ENCODE data around the gene CYP26B1. TPM values are rescaled to one million over a fixed set of nuclear protein-coding genes. Genes with fewer than 3 reads are reported as not detected.

Gene CYP26B1
- total and polyA plus RNA-seq, 9 of the 15 experiments (the other 6 are each of a cell fraction or from before 2014, with no cell fraction given): 0.01 to 0.13 (median 0.04) TPM; not detected in 6

- Histone ChIP-seq H3K27ac (ENCODE audit: extremely low read depth, low read depth, low read length) (no peak overlapping the region), H3K27me3 (ENCODE audit: control insufficient read depth in 2 of 2, insufficient read depth in 2 of 2, low read length in 2 of 2) (peaks cover 0 to 29% of the 10 kb centered on the region in 2 experiments; a peak in 2 of 5 replicates), H3K9ac (ENCODE audit: insufficient read depth in 1 of 2, low read depth in 2 of 2, low read length in 2 of 2) (peak overlapping the region in 1 of 2 experiments; percentile 35; a peak in 1 of 4 replicates), H3K4me2 (ENCODE audit: insufficient read depth, low read length) (no peak overlapping the region), H3K4me1 (replicated peaks in 1 of 2; ENCODE audit: control insufficient read depth in 2 of 2, insufficient read depth in 2 of 2, low read length in 2 of 2) (peaks cover 0 to 14% of the 10 kb centered on the region in 2 experiments; a peak in 2 of 5 replicates), H3K4me3 (no peak overlapping the region), H2AFZ (ENCODE audit: low read depth, low read length) (0 out of 2 replicates have a peak overlapping the region, but pooled peaks have one; percentile 16), H3K9me1 (ENCODE audit: control insufficient read depth, insufficient read depth, low read length) (peaks cover 5% of the 10 kb centered on the region), H3K36me3 (ENCODE audit: control insufficient read depth, insufficient read depth, low read length) (no peaks in the 10 kb centered on the region), H4K20me1 (replicated peaks; ENCODE audit: control insufficient read depth, insufficient read depth, low read length) (no peaks in the 10 kb centered on the region), H3K79me2 (ENCODE audit: control insufficient read depth, insufficient read depth, low read length) (no peaks in the 10 kb centered on the region), H3K9me3 (replicated peaks; ENCODE audit: control insufficient read depth, insufficient read depth, low read depth, low read length) (no peaks in the 10 kb centered on the region)
- POLR2A ChIA-PET: interaction anchor here (0.6 kb wide), 2 partner anchors 337 to 1130 kb away, joined by 3 to 4 read pairs; no protein-coding TSS in a partner anchor
- no TSS peak for BruUV-seq (replicated peaks)
- 0% methylated on average over 10 of the region's 10 CpGs for WGBS (ENCODE audit: insufficient coverage, low coverage, missing lambda C conversion rate)
- in situ Hi-C loops (cut with MboI) (no loop called here), intact Hi-C loops (cut with micrococcal nuclease) (loop anchor here (5.0 kb wide), 1 partner anchor 590 kb away; no protein-coding TSS in a partner anchor)
- DNase-seq (ENCODE audit: extremely low read depth in 1 of 4, low spot score in 3 of 4) (peak; percentile 77 to 89 (median 86)), ATAC-seq (peak; percentile 98), FAIRE-seq (peak; percentile 75)
- CTCF ChIA-PET (ENCODE audit: low intra/inter-chr PET ratio): interaction anchor here (0.6 to 1.2 kb wide), 5 partner anchors 14 to 589 kb away, joined by 3 to 6 read pairs (median 4); no protein-coding TSS in a partner anchor
- TF ChIP-seq DEAF1 (CRISPR knock-in tag; IDR thresholded peaks at IDR 0.05): 0 out of 2 replicates have a peak, but pooled peaks have one; percentile 50
- TF ChIP-seq RB1 (IDR thresholded peaks at IDR 0.05; ENCODE audit: low read depth): peak; percentile 43; the same call in 1 of the 2 replicates
- TF ChIP-seq SRSF9 (IDR thresholded peaks at IDR 0.05; ENCODE audit: borderline replicate concordance, low read depth, low read length): no peak
- TF ChIP-seq NELFE (IDR thresholded peaks at IDR 0.05; ENCODE audit: insufficient read depth, insufficient read length): no peak
- TF ChIP-seq CREM (IDR thresholded peaks at IDR 0.05; ENCODE audit: low read depth): 0 out of 2 replicates have a peak, but pooled peaks have one; percentile 18
- TF ChIP-seq RAD21 (CRISPR knock-in tag; conservative IDR thresholded peaks at IDR 0.05 in 1 of 2, IDR thresholded peaks at IDR 0.05 in 1 of 2): peak; percentile 68 to 83
- no peak for TF ChIP-seq ARID2 (IDR thresholded peaks at IDR 0.05)
- TF ChIP-seq NR4A1 (CRISPR knock-in tag; IDR thresholded peaks at IDR 0.05): no peak
- TF ChIP-seq NR4A1 (tag; IDR thresholded peaks at IDR 0.05): no peak
- 0 out of 2 replicates have a peak, but pooled peaks have one; percentile 35 for TF ChIP-seq KLF16 (IDR thresholded peaks at IDR 0.05)
- no peak for TF ChIP-seq ZNF518B (CRISPR knock-in tag; IDR thresholded peaks at IDR 0.05)
- no peak for TF ChIP-seq FOXJ2 (tag; IDR thresholded peaks at IDR 0.05)
- no peak for TF ChIP-seq RNF219 (CRISPR knock-in tag; IDR thresholded peaks at IDR 0.05)
Measured at GRCh38 chr2:72137498-72138010, 10.1 kb downstream of the CYP26B1 start.
